Lung (tissue), 12 donors: ENCODE data around the gene CCDC33. TPM values are rescaled to one million over a fixed set of nuclear protein-coding genes. Genes with fewer than 3 reads are reported as not detected.
A peak's percentile ranks its signal among the peaks of the same experiment; 100 is the strongest.

Source experiments
- ATAC-seq: fragments of 200-7000 bp; cut with Tn5 transposase; one replicate; pipeline ENCODE4 v1.9.1; 2020; ENCODE audit warnings: moderate number of reproducible peaks; ENCODE audit not compliant: insufficient read depth, low FRiP score
- DNase-seq, 3 donors: peaks; one replicate each; pipeline ENCODE4 v3.0.0-alpha.2; 2013 to 2017
- H3K27ac ChIP-seq, 2 donors: one replicate each; pipeline ENCODE4 v1.5.1; 2013; ENCODE audit warnings: mild to moderate bottlenecking in 2 of 2, moderate library complexity in 2 of 2, control low read depth in 1 of 2, inconsistent platforms in 1 of 2, low read depth in 1 of 2, low read length in 1 of 2
- H3K27me3 ChIP-seq, 3 donors: one replicate each; pipeline ENCODE4 v1.5.1; 2013; ENCODE audit warnings: low read length in 2 of 3; ENCODE audit not compliant: control insufficient read depth in 3 of 3, insufficient read depth in 3 of 3
- H3K36me3 ChIP-seq, 4 donors: one replicate each; pipeline ENCODE4 v1.5.1; 2013; ENCODE audit warnings: low read length in 4 of 4, mild to moderate bottlenecking in 1 of 4, moderate library complexity in 1 of 4; ENCODE audit not compliant: control insufficient read depth in 4 of 4, insufficient read depth in 4 of 4
- H3K4me1 ChIP-seq, 5 donors: one replicate each; pipeline ENCODE4 v1.5.1; 2013; ENCODE audit warnings: low read length in 5 of 5, mild to moderate bottlenecking in 2 of 5, moderate library complexity in 1 of 5; ENCODE audit not compliant: control insufficient read depth in 5 of 5, insufficient read depth in 5 of 5
- H3K4me3 ChIP-seq: one replicate; pipeline ENCODE4 v1.5.1; 2013; ENCODE audit warnings: mild to moderate bottlenecking, control low read depth, moderate library complexity
- H3K9ac ChIP-seq, 2 donors: one replicate each; pipeline ENCODE4 v1.5.1; 2013; ENCODE audit warnings: low read length in 2 of 2, control low read depth in 1 of 2; ENCODE audit not compliant: insufficient read depth in 1 of 2
- H3K9me3 ChIP-seq, 4 donors: one replicate each; pipeline ENCODE4 v1.5.1; 2013; ENCODE audit warnings: low read length in 3 of 4, mild to moderate bottlenecking in 1 of 4, moderate library complexity in 1 of 4; ENCODE audit not compliant: control insufficient read depth in 4 of 4, insufficient read depth in 3 of 4
- WGBS, 2 donors: extraction: QIAGEN DNeasy Blood & Tissue Kit; methylation state at CpG; one replicate each; pipeline ENCODE4 v1.1.7; 2013; 5-methylcytosine and 5-hydroxymethylcytosine counted together
- polyA plus RNA-seq, 2 donors: library from polyadenylated mRNA; stranded (reverse); fragments of 200-250 nt; gene quantifications; one replicate each; pipeline ENCODE4 v1.2.1, GENCODE V29; 2013
- total RNA-seq, 2 donors: library from RNA; depleted of rRNA in 1 of 2; stranded (reverse); fragments of >200 nt in 1 of 2; gene quantifications; one replicate each; pipeline ENCODE4 v1.2.1, GENCODE V29; 2014 to 2021
- TF ChIP-seq, protein P1 (sequence below): IDR thresholded peaks from 2 replicates; pipeline ENCODE4 v1.5.1; 2012; ENCODE audit warnings: mild to moderate bottlenecking; ENCODE audit errors: control extremely low read depth, extremely low read depth
- donor health status: control.
- donor health status: control.
- donor health status: Bipolar disorder and iron deficiency.
- donor health status: healthy.
- donor health status: DM: yes; HTN: yes; CAD: no.

The CCDC33 gene
- total and polyA plus RNA-seq, 4 donors = 4.3 to 14.1 (median 9.1) TPM

DNA sequence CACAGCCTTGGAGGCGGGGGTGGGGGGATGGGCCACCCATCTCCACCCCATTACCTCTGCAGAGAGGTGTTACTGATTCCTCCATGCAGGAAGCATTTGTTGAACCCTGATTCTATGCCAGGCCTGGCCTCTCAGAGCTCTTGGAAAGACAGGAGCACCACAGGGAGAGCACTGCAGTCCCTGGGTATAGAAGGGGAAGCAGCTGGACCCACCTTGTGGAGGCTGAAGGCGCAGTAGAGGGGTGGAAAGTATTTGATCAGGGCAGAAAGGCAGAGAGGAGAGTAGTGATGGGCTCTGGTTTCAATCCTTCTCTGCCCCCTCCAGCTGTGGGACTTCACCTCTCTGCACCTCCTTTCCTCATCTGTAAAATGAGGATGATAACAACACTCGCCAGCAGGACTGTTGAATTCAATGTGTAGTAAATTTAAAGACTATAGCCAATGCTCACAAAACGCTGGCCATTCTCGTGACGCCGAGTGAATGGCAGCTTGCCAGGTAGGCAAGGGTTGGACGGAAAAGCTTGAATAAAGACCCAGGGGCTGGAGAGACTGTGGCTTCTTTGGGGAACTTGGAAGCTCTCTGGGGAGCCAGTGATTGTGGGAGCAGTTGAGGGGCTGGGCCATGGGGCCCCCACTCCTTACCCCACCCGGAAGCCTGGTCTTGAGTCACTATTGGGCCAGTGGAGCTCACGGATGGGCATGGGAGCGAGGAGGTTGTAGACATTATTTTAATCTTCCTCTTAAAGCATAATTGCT lies 8.0 kb upstream of the CCDC33 start:
- ATAC-seq = no peak
- peaks cover 0 to 35% (median 10%) of the 10 kb centered on the region in 5 donors for H3K4me1 ChIP-seq
- no peak overlapping the region for H3K9ac ChIP-seq
- H3K4me3 ChIP-seq = no peak overlapping the region
- H3K27me3 ChIP-seq = no peaks in the 10 kb centered on the region
- H3K36me3 ChIP-seq = no peaks in the 10 kb centered on the region
- no peak overlapping the region for H3K27ac ChIP-seq
- DNase-seq = peak; percentile 73 to 80 (median 74)
- no peaks in the 10 kb centered on the region for H3K9me3 ChIP-seq
- WGBS, 2 donors = 49 to 65% methylated on average over 11 of the region's 11 CpGs
- TF ChIP-seq, protein P1, sequence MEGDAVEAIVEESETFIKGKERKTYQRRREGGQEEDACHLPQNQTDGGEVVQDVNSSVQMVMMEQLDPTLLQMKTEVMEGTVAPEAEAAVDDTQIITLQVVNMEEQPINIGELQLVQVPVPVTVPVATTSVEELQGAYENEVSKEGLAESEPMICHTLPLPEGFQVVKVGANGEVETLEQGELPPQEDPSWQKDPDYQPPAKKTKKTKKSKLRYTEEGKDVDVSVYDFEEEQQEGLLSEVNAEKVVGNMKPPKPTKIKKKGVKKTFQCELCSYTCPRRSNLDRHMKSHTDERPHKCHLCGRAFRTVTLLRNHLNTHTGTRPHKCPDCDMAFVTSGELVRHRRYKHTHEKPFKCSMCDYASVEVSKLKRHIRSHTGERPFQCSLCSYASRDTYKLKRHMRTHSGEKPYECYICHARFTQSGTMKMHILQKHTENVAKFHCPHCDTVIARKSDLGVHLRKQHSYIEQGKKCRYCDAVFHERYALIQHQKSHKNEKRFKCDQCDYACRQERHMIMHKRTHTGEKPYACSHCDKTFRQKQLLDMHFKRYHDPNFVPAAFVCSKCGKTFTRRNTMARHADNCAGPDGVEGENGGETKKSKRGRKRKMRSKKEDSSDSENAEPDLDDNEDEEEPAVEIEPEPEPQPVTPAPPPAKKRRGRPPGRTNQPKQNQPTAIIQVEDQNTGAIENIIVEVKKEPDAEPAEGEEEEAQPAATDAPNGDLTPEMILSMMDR = no peak

DNA sequence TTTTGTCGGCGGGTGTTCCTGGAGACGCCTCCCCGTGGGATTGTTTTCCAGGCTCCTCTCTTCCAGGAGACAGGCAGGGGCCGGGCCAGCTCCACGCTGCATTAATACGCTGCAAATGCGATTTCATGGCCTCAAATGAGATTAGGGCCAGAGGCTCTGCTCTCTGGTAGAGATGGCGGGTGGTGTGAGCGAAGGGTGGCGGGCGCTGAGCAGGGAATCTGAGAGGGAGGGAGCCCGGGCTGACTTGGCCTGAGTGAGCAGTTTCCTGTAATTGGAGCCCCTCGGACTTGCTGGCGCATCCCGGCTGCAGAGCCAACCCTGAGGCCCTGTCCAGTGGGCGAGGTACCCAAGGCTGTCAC lies 7.4 kb upstream of the CCDC33 start:
- no peak overlapping the region for H3K4me3 ChIP-seq
- H3K9ac ChIP-seq = no peak overlapping the region
- H3K36me3 ChIP-seq = no peaks in the 10 kb centered on the region
- TF ChIP-seq, protein P1 = no peak
- peak; percentile 78 to 86 (median 80) for DNase-seq
- 38 to 59% methylated on average over 17 of the region's 17 CpGs for WGBS, 2 donors
- H3K27ac ChIP-seq = no peak overlapping the region
- no peaks in the 10 kb centered on the region for H3K9me3 ChIP-seq
- H3K27me3 ChIP-seq = no peaks in the 10 kb centered on the region
- no peak for ATAC-seq
- H3K4me1 ChIP-seq = peaks cover 0 to 35% (median 10%) of the 10 kb centered on the region in 5 donors

DNA sequence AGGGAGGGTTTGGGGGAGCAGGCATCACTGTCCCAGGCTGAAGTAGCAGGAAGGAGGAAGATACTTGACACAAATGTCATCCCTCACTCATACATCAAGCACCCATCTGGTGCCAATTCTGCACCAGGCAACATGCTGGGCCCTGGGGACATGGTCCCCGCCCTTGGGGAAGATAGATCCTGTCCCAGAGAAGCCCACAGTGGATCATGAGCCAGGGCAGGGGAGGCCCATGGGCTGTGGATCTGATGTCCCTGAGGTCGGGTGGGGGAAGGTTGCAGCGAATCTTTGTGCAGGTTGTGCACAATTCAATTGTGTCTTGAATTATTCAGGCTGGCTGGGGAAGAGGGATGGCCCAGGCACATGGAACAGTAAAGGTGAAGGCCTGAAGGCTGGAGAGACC lies 6.4 kb upstream of the CCDC33 start:
- no peaks in the 10 kb centered on the region for H3K27me3 ChIP-seq
- H3K9ac ChIP-seq = no peak overlapping the region
- WGBS, 2 donors = 87 to 90% methylated on average over 3 of the region's 3 CpGs
- peaks cover 0 to 36% (median 13%) of the 10 kb centered on the region in 5 donors for H3K4me1 ChIP-seq
- TF ChIP-seq, protein P1 = no peak
- DNase-seq = no peak
- ATAC-seq = no peak
- H3K4me3 ChIP-seq = no peak overlapping the region
- H3K36me3 ChIP-seq = no peaks in the 10 kb centered on the region
- no peak overlapping the region for H3K27ac ChIP-seq
- H3K9me3 ChIP-seq = no peaks in the 10 kb centered on the region
